ENCODE data around the gene FANCD2.
"Not testable (repeated sequence)": the region's sequence is repeated elsewhere in the genome, so short reads cannot be mapped to it uniquely, and the experiment has no call there.

The FANCD2 gene

GRCh38 chr3:10006762-10007090 is 19.5 kb upstream of the FANCD2 start:
- no peak for DNase-seq (ENCODE audit: low read depth in 1 of 2, low spot score in 1 of 2)
- TF ChIP-seq JUND (IDR thresholded peaks at IDR 0.05; ENCODE audit: low read depth), result no peak
- in situ Hi-C loops (cut with HindIII; ENCODE audit: low pct_unique_long_range_greater_than_20kb, low sequenced_read_pairs), result no loop called here

- TF ChIP-seq JUND (IDR thresholded peaks at IDR 0.05; ENCODE audit: low read depth), result no peak
- in situ Hi-C loops (cut with HindIII; ENCODE audit: low pct_unique_long_range_greater_than_20kb, low sequenced_read_pairs), result no loop called here
- DNase-seq (ENCODE audit: low read depth in 1 of 2, low spot score in 1 of 2), result no peak
Measured at GRCh38 chr3:10007126-10007782, 19.0 kb upstream of the FANCD2 start.

GRCh38 chr3:10008216-10008587 is 18.0 kb upstream of the FANCD2 start:
- in situ Hi-C loops (cut with HindIII; ENCODE audit: low pct_unique_long_range_greater_than_20kb, low sequenced_read_pairs); DNase-seq (ENCODE audit: low read depth in 1 of 2, low spot score in 1 of 2): not testable (repeated sequence)

GRCh38 chr3:10008588-10009344 is 17.5 kb upstream of the FANCD2 start:
- peak; percentile 47 to 82 for DNase-seq (ENCODE audit: low read depth in 1 of 2, low spot score in 1 of 2)
- in situ Hi-C loops (cut with HindIII; ENCODE audit: low pct_unique_long_range_greater_than_20kb, low sequenced_read_pairs), result no loop called here
- no peak for TF ChIP-seq JUND (IDR thresholded peaks at IDR 0.05; ENCODE audit: low read depth)

- TF ChIP-seq JUND (IDR thresholded peaks at IDR 0.05; ENCODE audit: low read depth), result no peak
- in situ Hi-C loops (cut with HindIII; ENCODE audit: low pct_unique_long_range_greater_than_20kb, low sequenced_read_pairs), result no loop called here
- no peak for DNase-seq (ENCODE audit: low read depth in 1 of 2, low spot score in 1 of 2)
Measured at GRCh38 chr3:10010421-10010877, 15.8 kb upstream of the FANCD2 start.

GRCh38 chr3:10010878-10011465 is 15.3 kb upstream of the FANCD2 start:
- TF ChIP-seq JUND (IDR thresholded peaks at IDR 0.05; ENCODE audit: low read depth), result no peak
- in situ Hi-C loops (cut with HindIII; ENCODE audit: low pct_unique_long_range_greater_than_20kb, low sequenced_read_pairs), result no loop called here
- DNase-seq (ENCODE audit: low read depth in 1 of 2, low spot score in 1 of 2), result peak; percentile 79 to 95

- no peak for TF ChIP-seq JUND (IDR thresholded peaks at IDR 0.05; ENCODE audit: low read depth)
- no peak for DNase-seq (ENCODE audit: low read depth in 1 of 2, low spot score in 1 of 2)
- in situ Hi-C loops (cut with HindIII; ENCODE audit: low pct_unique_long_range_greater_than_20kb, low sequenced_read_pairs), result no loop called here
Measured at GRCh38 chr3:10011631-10012030, 14.6 kb upstream of the FANCD2 start.

GRCh38 chr3:10012106-10012505 is 14.1 kb upstream of the FANCD2 start:
- DNase-seq (ENCODE audit: low read depth in 1 of 2, low spot score in 1 of 2), result no peak
- TF ChIP-seq JUND (IDR thresholded peaks at IDR 0.05; ENCODE audit: low read depth), result no peak
- in situ Hi-C loops (cut with HindIII; ENCODE audit: low pct_unique_long_range_greater_than_20kb, low sequenced_read_pairs), result no loop called here

- DNase-seq (ENCODE audit: low read depth in 1 of 2, low spot score in 1 of 2), result peak in 1 of 2 experiments; percentile 82
- in situ Hi-C loops (cut with HindIII; ENCODE audit: low pct_unique_long_range_greater_than_20kb, low sequenced_read_pairs), result no loop called here
- no peak for TF ChIP-seq JUND (IDR thresholded peaks at IDR 0.05; ENCODE audit: low read depth)
Measured at GRCh38 chr3:10015461-10015904, 10.8 kb upstream of the FANCD2 start.

GRCh38 chr3:10017636-10018292 is 8.5 kb upstream of the FANCD2 start:
- no peak for TF ChIP-seq JUND (IDR thresholded peaks at IDR 0.05; ENCODE audit: low read depth)
- DNase-seq (ENCODE audit: low read depth in 1 of 2, low spot score in 1 of 2), result no peak
- in situ Hi-C loops (cut with HindIII; ENCODE audit: low pct_unique_long_range_greater_than_20kb, low sequenced_read_pairs), result no loop called here

GRCh38 chr3:10018806-10019205 is 7.4 kb upstream of the FANCD2 start:
- in situ Hi-C loops (cut with HindIII; ENCODE audit: low pct_unique_long_range_greater_than_20kb, low sequenced_read_pairs); DNase-seq (ENCODE audit: low read depth in 1 of 2, low spot score in 1 of 2): not testable (repeated sequence)

- no peak for TF ChIP-seq JUND (IDR thresholded peaks at IDR 0.05; ENCODE audit: low read depth)
- in situ Hi-C loops (cut with HindIII; ENCODE audit: low pct_unique_long_range_greater_than_20kb, low sequenced_read_pairs), result no loop called here
- DNase-seq (ENCODE audit: low read depth in 1 of 2, low spot score in 1 of 2), result no peak
Measured at GRCh38 chr3:10019326-10019725, 6.9 kb upstream of the FANCD2 start.

Measured in T47D (cell line).